ENCODE results near the gene SLC30A1. TPM values are rescaled to one million over a fixed set of nuclear protein-coding genes. Genes with fewer than 3 reads are reported as not detected.

The SLC30A1 gene
- total and polyA plus RNA-seq, 2 of the 13 experiments (the other 11 are each of a cell fraction or from before 2014, with no cell fraction given): 5.9 to 24.4 TPM

GRCh38 chr1:211619033-211619996 is 40.4 kb upstream of the SLC30A1 start (continued):
- no peak for TF ChIP-seq ZNF33B (CRISPR knock-in tag; IDR thresholded peaks at IDR 0.05)
- no peak for TF ChIP-seq ZNF564 (CRISPR knock-in tag; IDR thresholded peaks at IDR 0.05)
- no peak for TF ChIP-seq ZFP90 (CRISPR knock-in tag; IDR thresholded peaks at IDR 0.05; ENCODE audit: borderline replicate concordance)
- TF ChIP-seq HMGA1 (CRISPR knock-in tag; conservative IDR thresholded peaks at IDR 0.05): no peak
- TF ChIP-seq CHD4 (IDR thresholded peaks at IDR 0.05; ENCODE audit: borderline replicate concordance, low read length): peak; percentile 97
- no peak for TF ChIP-seq GTF3A (CRISPR knock-in tag; conservative IDR thresholded peaks at IDR 0.05)
- TF ChIP-seq CAMTA2 (CRISPR knock-in tag; IDR thresholded peaks at IDR 0.05; ENCODE audit: borderline replicate concordance): no peak
- TF ChIP-seq, protein P1, sequence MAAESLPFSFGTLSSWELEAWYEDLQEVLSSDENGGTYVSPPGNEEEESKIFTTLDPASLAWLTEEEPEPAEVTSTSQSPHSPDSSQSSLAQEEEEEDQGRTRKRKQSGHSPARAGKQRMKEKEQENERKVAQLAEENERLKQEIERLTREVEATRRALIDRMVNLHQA (CRISPR knock-in tag; IDR thresholded peaks at IDR 0.05): no peak
- TF ChIP-seq MAZ (IDR thresholded peaks at IDR 0.05; ENCODE audit: borderline replicate concordance, low read depth, low read length): no peak
- no peak for TF ChIP-seq MAZ (CRISPR knock-in tag; IDR thresholded peaks at IDR 0.05; ENCODE audit: low read depth)
- TF ChIP-seq JDP2 (CRISPR knock-in tag; IDR thresholded peaks at IDR 0.05; ENCODE audit: borderline replicate concordance): no peak
- TF ChIP-seq THRA (CRISPR knock-in tag; IDR thresholded peaks at IDR 0.05; ENCODE audit: borderline replicate concordance): peak; percentile 66; the same call in 1 of the 2 replicates
- no peak for TF ChIP-seq ZSCAN12 (CRISPR knock-in tag; IDR thresholded peaks at IDR 0.05)
- no peak for TF ChIP-seq MED8 (CRISPR knock-in tag; IDR thresholded peaks at IDR 0.05; ENCODE audit: insufficient replicate concordance)
- no peak for TF ChIP-seq SKIL (CRISPR knock-in tag; IDR thresholded peaks at IDR 0.05; ENCODE audit: borderline replicate concordance)
- TF ChIP-seq ZNF235 (CRISPR knock-in tag; IDR thresholded peaks at IDR 0.05; ENCODE audit: borderline replicate concordance): no peak
- TF ChIP-seq CBX1 (IDR thresholded peaks at IDR 0.05; ENCODE audit: low read depth): peak; percentile 83
- no peak for TF ChIP-seq MTA1 (CRISPR knock-in tag; IDR thresholded peaks at IDR 0.05; ENCODE audit: borderline replicate concordance)
- TF ChIP-seq ZBTB2 (CRISPR knock-in tag; IDR thresholded peaks at IDR 0.05; ENCODE audit: low read depth): no peak
- TF ChIP-seq BATF2 (CRISPR knock-in tag; IDR thresholded peaks at IDR 0.05): no peak
- TF ChIP-seq, protein P2, sequence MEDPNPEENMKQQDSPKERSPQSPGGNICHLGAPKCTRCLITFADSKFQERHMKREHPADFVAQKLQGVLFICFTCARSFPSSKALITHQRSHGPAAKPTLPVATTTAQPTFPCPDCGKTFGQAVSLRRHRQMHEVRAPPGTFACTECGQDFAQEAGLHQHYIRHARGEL (CRISPR knock-in tag; IDR thresholded peaks at IDR 0.05): no peak
- TF ChIP-seq EED (CRISPR knock-in tag; IDR thresholded peaks at IDR 0.05): no peak
- TF ChIP-seq ZNF317 (CRISPR knock-in tag; IDR thresholded peaks at IDR 0.05): no peak

All from HepG2 (cell line).